Measurements from ENCODE around the gene SPATS2L.

The SPATS2L gene

DNA sequence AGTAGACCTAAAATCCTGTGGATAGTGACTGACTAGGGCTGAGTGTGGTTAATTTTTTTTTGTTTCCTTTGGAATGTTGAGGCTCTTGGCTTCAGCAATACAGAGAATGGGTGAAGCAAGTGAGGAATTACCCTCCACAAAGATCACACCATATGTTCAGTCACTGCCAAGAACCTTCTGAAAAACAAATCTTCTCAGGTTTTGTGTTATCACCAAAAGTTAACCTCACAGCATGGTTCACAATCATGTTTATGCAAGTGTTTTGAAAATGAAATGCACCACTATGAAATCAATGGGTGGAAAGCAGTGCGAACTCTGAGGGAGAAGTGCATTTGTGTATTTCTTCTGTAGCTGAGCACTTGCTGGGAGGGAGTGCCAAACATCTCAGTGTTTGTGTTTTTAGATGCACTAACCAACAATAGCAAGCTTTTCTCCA, 44.4 kb downstream of the SPATS2L start:
- no peak for DNase-seq (ENCODE audit: low read depth, low spot score)

DNA sequence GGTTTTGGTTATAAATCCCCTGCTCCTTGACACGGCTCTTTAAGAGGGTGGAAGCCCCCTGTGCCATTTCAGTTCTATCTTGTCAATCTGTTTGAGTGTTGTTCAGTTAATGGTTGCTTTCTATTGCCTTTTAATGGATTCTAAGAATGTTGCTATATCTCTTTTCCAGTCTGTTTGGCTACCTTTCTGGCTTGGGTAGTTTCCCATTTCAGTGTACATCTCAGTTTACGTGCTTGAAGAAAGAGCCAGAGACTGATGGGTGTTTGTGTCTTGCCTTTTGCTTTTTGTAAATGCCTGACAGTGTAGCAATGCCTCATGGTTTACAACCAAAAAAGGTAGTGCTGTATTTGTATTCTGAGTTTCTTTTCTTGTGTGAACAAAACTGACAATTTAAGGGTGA, 45.3 kb downstream of the SPATS2L start:
- no peak for DNase-seq (ENCODE audit: low read depth, low spot score)

DNA sequence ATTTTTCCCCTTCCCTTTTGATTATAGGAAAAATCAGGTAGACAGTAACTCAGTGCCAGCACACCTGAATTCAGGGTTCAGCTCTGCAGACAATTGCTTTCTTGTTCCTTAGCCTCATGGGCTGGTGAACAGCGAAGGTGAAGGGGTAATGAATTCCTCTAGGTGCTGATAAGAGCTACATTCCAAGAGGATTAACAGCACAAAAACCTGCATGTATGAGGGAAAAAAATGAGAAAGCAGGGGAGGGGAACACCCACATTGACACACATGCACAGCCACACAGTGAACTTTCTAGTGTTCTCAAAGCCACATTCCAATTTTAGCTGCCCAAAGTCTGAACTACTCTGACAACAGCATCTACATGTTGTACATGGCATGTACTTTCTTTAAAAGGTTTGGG, 46.1 kb downstream of the SPATS2L start:
- no peak for DNase-seq (ENCODE audit: low read depth, low spot score)

DNA sequence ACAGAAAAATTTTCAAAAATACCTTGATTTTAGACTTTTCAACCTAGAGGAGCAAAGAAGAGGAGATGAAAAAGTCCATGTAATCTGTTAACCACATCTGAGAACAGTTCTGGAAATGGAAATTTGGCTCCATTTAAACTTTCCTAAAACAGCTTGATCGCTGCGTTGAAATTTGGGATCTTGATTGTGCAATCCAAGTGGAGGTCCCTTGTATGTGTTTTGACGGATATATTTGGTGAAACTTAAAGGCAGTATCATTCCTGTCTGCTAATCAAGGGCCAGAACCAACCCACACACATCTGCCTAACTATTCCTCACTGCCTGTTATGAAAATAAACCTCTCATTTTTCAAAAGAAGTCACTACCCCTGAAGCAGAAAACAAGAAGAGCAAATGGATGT, 46.6 kb downstream of the SPATS2L start:
- DNase-seq (ENCODE audit: low read depth, low spot score), result no peak

DNA sequence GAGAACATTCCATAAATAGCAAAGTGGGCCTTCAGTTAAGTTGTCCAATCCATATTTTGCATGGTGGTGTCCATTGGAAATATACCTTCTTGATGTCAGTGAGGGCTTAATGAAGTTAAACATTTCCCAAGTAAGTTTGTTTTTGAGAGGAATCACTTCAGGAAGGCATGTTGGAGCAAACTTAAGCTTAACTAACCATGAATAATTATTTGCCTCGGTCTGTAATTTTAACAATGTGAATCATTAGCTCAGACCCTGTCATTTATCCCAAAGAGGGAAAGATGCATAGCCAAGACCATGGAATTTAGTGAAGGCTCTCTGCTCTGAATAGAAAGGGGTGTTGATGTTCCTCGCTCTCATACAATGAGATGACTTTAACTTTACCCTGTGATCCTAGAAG, 47.4 kb downstream of the SPATS2L start:
- DNase-seq (ENCODE audit: low read depth, low spot score), result no peak

DNA sequence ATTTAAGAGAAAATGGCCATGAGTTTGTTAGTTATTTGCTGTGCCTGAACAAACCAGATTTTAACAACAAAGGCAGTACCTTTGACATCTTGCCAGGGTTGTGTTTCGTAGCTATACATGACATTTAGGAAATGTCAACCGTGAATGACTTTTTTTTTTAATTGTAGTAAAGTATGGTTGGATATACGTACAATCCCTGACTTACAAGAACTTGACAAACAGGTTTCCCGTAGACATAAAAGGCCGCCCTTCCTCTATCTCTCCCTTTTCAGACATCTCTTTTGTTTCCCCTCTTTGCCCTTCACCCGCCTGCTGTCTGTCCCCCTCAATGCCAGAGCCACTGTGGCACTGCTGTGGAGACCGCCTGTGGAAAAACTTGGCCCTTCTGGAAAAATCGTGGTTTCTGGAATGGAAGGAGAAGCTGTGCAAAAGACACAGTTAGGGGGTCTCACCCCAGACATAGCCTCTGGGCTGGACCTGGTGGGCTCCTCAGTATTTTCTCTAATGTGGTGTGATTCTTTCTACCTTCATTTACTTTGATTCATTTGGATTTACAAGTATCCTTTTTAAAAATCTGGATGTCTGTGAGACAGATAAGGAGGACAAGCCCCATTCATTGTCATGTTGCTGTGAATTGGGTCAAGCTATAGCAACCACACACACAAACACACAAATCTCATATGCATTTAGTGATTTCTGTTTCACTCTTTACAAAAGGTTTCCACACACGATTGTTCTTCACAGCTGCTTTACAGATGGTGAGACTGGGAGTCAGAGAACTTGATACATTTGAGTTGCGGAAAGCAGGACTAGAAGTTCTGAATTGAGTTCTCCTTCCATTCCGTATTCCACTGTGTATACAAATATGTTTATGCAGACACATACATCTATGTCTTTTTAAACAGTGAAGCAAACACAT, 48.6 kb downstream of the SPATS2L start:
- no peak for DNase-seq (ENCODE audit: low read depth, low spot score)

DNA sequence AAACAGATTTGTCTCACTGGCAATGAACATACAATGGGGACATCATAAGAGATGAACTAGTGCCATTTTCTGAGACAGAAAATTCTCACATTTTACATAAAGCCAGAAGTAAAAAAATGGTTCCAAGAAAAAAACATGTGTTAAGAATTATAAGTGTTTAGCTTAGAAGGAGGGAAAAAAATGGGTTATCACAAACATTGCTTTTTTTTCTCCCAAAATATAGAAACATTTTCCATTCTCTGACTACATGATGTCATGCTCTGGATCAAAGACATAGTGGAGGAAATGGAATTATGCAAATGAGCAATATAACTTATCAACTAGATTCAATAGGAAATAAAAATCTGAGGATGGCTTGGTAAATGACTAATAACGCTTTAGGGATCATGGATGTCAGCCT, 49.8 kb downstream of the SPATS2L start:
- no peak for DNase-seq (ENCODE audit: low read depth, low spot score)

DNA sequence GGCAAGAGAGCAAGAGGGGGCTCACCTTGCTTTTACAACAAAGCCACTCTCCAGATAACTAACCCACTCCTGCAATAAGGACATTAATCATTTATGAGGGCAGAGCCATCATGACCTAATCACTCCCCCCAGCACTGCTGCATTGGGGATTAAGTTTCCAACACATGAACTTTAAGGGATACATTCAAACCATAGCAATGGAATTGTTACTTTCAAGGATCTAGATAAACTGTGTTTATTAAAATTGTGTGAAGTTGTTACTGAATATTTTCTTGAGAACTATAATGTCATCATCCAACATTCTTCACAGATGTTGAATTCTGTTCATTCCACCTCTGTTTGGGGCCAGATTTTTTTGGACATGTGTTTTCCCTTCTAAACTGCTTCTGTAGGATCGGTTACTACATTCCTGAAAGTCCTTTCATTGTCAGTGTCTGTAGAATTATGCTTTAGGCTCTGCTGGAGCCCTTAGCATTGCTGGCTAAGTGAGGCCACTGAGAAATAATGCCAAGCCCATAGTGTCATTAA, 50.4 kb downstream of the SPATS2L start:
- no peak for DNase-seq (ENCODE audit: low read depth, low spot score)

DNA sequence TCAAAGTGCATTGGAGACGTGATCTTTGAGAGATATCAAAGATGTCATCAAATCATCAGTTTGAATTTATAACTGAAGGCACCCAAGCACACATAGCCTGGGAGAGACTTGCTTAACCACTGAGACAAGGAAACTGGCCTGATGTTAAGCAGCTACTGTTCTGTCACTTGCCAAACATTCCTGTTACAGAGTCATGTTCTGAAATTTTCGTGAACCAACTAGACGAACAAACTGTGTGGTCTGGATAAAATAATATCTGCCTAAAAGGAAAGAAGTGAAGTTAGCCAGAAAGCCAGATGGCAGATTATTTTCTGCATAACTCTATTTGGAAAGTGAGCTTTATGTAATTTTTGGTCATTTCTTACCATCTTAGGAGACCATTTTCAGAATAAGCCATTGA, 51.4 kb downstream of the SPATS2L start:
- no peak for DNase-seq (ENCODE audit: low read depth, low spot score)

DNA sequence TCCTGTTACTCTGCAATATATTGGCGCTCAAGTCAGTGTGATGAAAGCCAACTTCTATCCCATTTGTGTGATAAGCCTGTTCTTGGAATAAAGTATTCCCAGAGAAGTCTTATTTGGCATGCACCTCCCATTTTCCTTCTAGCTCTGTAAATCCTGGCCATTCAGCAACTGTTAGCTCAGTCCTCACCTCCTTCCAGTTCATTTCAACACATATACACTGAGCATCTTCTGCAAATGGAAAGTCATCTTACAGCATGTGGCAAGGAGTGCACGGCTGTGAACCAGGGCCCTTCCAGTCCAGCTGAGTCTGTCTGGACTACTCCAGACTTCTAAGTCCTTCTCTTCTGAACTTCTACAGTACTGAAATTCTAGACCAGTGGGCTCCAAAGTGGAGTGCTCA, 53.1 kb downstream of the SPATS2L start:
- no peak for DNase-seq (ENCODE audit: low read depth, low spot score)

DNA sequence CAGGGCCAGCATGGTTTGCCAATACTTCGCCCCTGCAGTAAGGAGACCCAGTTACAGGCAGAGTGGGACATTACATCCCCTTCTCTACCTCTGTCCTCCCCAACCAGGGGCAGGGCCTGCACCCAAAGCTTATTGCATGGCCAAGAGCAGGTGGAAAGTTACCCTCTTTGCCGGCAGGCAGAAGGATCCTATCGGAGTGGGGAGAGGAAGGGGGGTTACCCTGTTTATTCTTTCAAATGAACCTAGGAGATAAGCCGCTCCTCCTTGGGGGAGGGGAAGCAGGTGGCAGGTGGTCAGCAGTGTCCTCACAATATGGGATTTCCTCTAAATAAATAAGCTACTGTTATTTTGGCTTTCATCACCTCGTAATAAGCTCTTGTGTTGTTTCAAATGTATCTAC, 53.9 kb downstream of the SPATS2L start:
- no peak for DNase-seq (ENCODE audit: low read depth, low spot score)

DNA sequence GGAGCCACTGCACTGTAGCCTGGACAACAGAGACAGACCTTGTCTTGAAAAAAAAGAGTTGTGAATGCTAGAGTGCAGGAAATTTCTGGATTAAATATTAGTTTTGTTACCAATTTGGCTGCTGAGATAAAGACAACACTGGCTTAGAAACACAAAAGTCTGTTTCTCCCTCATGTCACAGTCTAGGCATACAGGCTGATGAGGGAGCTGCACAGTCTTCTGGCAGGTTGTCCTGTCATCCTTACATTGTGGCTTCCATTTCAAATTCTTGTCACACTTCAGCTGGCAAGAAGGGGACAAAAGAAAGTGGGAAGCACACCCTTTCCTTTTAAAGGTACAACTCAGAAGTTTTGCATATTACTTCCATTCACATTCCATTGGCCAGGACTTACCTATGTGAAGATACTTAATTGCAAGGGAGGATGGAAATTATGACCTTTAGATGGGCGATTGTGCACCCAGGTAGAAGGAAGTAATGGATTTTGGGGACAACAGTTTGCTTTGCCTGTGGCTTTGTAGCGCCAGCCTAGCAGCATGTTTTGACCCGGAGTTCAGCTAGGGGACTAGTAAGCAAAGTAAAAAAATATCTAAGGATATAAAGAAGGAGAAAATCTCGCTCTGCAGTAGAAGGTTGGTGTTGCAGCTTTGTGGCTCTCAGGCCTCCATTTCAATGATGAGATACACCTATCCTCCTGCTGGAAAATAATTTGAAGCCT, 55.9 kb downstream of the SPATS2L start:
- DNase-seq (ENCODE audit: low read depth, low spot score), result no peak

DNA sequence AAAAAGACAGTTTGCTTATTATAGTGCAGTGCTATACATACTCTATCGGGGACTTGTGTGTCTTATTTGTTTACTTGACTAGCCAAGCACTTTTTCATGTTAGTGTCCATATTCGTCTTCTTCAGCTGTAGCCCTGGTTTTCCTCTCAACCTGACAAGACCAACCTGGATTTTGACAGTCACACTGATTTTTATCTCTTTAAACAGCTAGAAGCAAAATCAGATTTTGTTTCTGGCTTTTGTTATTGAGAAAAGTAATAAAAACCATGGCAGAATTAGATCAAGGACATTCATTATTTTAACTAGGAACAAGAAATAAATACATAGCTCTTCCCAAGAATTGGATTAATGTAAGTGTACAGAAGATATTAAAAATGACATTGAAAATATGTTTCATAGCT, 56.8 kb downstream of the SPATS2L start:
- no peak for DNase-seq (ENCODE audit: low read depth, low spot score)

DNA sequence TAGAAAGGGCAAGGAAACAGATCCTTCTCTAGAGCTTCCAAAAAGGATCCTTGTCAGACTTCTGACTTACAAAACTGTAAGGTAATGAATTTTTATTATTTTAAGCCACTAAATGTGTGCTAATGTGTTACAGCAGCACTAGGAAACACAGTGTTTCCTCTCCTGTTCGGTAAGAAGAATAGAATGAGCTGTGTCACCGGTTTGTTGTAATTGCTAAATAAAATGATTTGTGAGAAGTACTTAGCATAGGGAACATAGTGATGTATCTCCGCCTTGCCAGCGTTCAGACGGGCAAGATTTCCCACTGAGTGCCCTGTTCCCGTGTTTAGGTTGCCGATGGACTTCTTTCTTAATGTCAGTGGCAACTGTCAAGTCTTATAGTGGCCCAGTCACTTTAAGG, 57.6 kb downstream of the SPATS2L start:
- no peak for DNase-seq (ENCODE audit: low read depth, low spot score)

DNA sequence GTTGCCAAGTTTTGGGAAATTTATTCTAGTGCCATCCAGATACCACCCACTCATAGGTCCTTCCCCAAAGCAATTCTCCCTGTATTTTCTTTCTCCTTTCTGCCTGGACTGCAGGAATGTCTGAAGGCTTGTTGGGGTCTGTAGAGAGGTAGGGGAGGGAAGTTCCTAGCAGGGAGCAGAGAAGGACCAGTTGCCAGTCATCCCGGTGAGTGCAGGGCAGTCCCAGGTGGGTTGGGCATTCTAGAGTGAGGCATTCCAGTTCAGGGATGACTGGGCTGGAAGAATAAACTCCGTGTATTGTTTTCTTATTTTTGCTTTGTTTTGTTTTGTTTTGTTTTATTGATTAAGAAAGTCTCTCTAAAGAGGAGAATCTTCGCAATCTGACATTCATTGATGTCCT, 58.1 kb downstream of the SPATS2L start:
- DNase-seq (ENCODE audit: low read depth, low spot score), result no peak

DNA sequence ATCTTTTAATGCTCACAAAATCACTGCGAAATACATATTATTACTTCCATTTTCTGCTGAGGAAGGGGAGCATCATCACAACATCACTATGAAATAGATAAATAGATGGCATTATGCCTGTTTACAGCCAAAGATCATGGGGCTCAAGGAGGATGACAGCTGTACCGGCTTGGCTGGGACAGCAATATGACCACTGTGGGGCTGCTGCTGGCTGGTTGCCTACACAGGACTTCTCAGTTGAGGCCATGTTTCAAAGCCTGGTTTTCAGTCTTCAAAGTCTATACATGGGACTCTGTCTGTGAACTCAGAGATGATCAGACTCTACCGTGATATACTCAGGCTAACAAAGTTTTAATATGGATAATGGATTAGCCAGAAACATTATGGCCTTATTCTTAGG, 58.7 kb downstream of the SPATS2L start:
- no peak for DNase-seq (ENCODE audit: low read depth, low spot score)

DNA sequence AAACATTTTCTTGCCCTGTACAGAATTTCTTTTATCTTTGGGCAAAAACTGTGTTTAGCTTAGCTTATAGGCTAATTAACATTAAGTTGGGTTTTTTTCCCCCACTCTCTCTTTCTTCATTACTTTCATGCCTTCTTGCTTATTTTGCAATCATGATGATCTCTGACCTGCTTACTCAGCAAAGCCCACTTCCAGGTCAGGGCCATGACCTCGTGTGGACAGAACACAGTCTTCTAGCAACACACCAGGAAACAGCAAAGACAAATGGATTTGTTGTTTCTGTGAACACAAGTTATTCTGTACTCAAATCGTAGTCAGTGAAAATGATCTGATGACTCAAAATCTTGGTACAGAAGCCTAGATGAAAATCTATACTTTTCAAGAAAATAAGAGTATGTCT, 60.7 kb downstream of the SPATS2L start:
- DNase-seq (ENCODE audit: low read depth, low spot score), result no peak

DNA sequence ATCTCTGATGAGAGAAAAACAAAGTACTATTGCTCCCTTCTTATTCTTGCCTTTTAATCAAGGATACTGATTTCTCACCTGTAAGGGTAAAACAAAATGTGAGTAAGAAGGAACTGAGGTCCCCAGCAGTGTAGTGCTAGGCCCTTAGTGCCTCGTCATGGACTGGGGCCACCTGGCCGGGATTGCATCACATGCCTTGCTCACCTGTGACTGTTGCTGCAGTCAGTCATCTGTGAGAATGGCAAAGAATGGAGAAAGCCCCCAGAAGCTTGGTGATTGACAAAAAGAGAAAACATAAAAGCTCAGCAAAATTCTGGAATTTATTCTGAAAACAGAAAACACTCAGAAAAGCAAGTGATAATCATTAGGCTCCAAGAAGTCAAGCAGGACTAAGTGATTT, 63.4 kb downstream of the SPATS2L start:
- DNase-seq (ENCODE audit: low read depth, low spot score), result no peak

DNA sequence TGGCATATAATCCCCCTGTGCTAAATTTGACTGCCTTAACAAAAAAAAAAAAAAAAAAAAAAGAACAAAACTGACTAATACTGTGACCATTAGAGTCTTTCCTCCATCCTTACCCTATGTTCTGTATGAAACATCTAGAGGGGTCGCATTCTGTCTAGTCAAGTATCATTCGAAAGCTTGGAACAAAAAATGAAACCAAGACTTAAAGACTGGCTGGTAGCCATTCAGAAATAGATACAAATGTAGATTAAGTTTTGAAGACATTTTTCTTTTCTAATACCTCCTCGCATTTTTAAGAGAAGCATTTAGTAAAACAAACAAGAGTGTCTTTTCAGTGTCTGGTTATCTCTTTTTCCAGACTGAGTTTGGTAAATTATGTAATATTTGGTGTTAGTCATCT, 66.7 kb downstream of the SPATS2L start:
- no peak for DNase-seq (ENCODE audit: low read depth, low spot score)

DNA sequence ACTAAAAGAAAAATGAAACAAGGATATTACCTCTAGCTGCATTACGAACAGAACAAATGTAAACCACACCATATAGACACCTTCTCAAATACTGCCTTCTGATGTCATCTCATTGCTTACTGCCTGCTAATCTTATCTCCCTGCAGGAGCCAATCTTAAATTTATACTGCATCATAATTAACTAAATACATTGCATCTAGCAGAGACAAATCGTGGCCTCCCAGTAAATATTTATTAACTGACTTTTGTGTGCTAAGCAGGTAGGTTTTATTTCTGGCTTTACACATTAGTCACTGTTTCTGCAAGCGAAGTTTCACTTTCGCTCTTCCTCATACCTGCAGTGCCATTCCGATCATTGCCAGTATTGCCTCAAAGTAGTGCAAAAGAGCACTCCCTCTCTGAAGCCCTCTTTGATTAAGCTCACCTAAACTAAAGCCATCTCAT, 67.5 kb downstream of the SPATS2L start:
- no peak for DNase-seq (ENCODE audit: low read depth, low spot score)

DNA sequence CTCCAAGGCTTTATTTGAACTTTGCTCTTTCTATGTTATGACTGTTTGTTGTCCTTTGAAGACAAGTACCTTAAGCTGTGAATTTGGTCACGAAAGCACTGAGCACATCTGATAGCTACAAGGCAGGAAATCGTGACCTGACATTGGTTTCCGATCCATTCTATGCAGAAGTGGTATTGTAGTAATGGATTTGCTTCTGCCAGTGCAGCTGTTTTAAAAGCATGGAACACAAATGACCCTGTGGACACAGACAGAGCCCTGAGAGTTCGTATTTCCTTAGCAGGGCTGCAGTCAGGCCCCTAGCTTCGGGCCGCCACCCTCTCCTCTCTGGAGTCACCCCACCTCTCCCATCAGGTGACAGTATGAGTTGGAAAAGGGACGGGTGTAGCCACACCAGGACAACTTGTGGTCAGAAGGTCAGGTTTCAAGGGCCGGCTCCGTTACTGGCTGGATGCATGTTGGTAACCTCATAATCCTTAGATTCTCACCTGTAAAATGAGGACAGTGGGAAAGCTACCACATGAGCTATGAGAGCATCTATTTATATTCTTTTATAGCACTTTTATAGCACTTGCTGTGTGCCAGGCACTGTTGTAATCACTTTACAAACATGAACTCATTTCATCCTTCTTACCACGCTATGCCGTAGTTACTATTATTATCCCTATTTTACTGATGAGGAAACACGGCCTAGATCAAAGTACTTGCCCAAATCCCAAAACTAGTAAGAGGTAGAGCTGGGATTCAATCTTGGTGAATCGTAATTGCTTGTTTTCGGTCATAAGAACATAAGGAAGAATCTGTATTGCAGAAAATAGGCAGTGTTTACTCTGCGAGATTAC, 70.2 kb downstream of the SPATS2L start:
- DNase-seq (ENCODE audit: low read depth, low spot score), result no peak
